ENCODE results near the gene PHETA2. TPM values are rescaled to one million over a fixed set of nuclear protein-coding genes. Genes with fewer than 3 reads are reported as not detected.

The PHETA2 gene
- total RNA-seq, 1 experiment from 2014 or later, result 4.5 TPM

DNA sequence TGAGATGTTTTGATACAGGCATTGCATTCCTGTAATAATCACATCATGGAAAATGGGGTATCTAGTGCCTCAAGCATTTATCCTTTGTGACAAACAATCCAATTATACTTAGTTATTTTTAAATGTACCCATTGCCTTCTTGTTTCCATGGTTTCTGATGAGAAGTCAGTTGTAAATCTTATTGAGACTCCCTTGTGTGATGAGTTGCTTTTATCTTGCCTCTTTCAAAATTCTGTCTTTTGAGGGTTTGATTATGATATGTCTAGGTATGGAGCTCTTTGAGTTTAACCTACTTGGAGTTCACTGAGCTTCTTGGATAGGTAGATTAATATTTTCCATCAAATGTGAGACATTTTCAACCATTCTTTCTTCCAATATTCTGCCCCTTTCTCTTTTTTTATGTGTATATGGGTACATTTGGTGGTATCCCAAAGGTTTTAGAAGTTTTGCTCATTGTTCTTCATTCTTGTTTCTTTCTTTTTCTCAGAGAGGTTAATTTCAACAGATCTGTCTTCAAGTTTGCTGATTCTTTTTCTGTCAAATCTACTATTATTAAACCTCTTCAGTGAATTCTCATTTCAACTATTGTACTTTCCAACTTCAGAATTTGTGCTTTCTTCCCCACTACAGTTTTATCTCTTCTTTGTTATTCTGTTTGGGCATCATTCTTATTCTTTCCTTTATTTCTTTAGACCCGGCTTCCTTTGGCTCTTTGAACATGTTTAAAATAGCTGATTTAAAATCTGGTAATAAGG, 17.1 kb upstream of the PHETA2 start:
- no TSS peak for BruUV-seq (replicated peaks)
- CTCF ChIA-PET, result interaction anchor here (0.7 kb wide), 1 partner anchor 379 kb away, joined by 3 read pairs; no protein-coding TSS in a partner anchor
- POLR2A ChIA-PET (ENCODE audit: unreplicated experiment), result interaction anchor here (0.5 kb wide), 1 partner anchor 71 kb away, joined by 5 read pairs; no protein-coding TSS in a partner anchor
- Histone ChIP-seq H3K4me3 (no peak overlapping the region), H3K27ac (no peak overlapping the region), H4K20me1 (ENCODE audit: insufficient read depth) (no peaks in the 10 kb centered on the region), H3K9me3 (ENCODE audit: insufficient read depth, low read depth) (peaks cover 11% of the 10 kb centered on the region), H3K9me2 (ENCODE audit: insufficient read depth) (no peaks in the 10 kb centered on the region), H3K4me1 (replicated peaks; ENCODE audit: insufficient read depth) (no peaks in the 10 kb centered on the region), H2AFZ (no peak overlapping the region), H3K27me3 (ENCODE audit: insufficient read depth, low read depth) (no peaks in the 10 kb centered on the region), H3K79me2 (ENCODE audit: low read depth) (no peaks in the 10 kb centered on the region), H3K36me3 (ENCODE audit: low read depth) (peaks cover 5% of the 10 kb centered on the region; the same call in 1 of the 2 replicates), H3K4me2 (no peak overlapping the region), H3F3A (ENCODE audit: insufficient read depth, low read depth) (no peaks in the 10 kb centered on the region)
- TF ChIP-seq EZH2 (IDR thresholded peaks at IDR 0.05; ENCODE audit: low read depth), result no peak
- no peak for TF ChIP-seq CTCF (conservative IDR thresholded peaks at IDR 0.05)
- intact Hi-C loops (cut with micrococcal nuclease; ENCODE audit: unreplicated experiment), result no loop called here
- DNase-seq, result no peak

DNA sequence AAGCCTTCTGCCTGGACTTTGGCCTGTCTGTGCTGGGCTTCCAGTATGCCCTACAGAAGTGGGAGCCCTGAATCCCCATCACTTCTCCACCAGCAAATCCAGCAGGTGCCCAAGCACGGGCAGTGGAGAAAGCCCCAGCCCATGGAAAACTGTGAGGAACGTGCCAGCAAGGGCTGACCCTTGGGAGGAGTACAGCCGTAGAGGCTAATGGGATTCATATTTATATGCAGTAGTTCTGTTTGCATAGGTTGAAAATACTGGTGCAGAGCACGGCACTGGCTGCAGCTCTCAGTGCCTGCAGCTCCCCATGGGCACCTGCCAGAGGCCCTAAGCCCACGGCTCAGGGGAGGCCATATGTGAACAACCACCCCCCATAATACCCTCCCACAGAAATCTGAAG, 13.6 kb upstream of the PHETA2 start:
- no peaks in the 10 kb centered on the region for H3K9me2 ChIP-seq (ENCODE audit: insufficient read depth)
- peaks cover 5% of the 10 kb centered on the region; the same call in 1 of the 2 replicates for H3K36me3 ChIP-seq (ENCODE audit: low read depth)
- CTCF ChIA-PET, result no interaction called here
- peaks cover 11% of the 10 kb centered on the region for H3K9me3 ChIP-seq (ENCODE audit: insufficient read depth, low read depth)
- POLR2A ChIA-PET (ENCODE audit: unreplicated experiment), result no interaction called here
- H3K79me2 ChIP-seq (ENCODE audit: low read depth), result no peaks in the 10 kb centered on the region
- no peak overlapping the region for H3K4me2 ChIP-seq
- intact Hi-C loops (cut with micrococcal nuclease; ENCODE audit: unreplicated experiment), result no loop called here
- no peaks in the 10 kb centered on the region for H3K27me3 ChIP-seq (ENCODE audit: insufficient read depth, low read depth)
- BruUV-seq (replicated peaks), result no TSS peak
- H3F3A ChIP-seq (ENCODE audit: insufficient read depth, low read depth), result no peaks in the 10 kb centered on the region
- H4K20me1 ChIP-seq (ENCODE audit: insufficient read depth), result no peaks in the 10 kb centered on the region
- TF ChIP-seq EZH2 (IDR thresholded peaks at IDR 0.05; ENCODE audit: low read depth) (no peak), CTCF (conservative IDR thresholded peaks at IDR 0.05) (no peak)
- H2AFZ ChIP-seq, result no peak overlapping the region
- H3K27ac ChIP-seq, result no peak overlapping the region
- H3K4me1 ChIP-seq (replicated peaks; ENCODE audit: insufficient read depth), result no peaks in the 10 kb centered on the region
- H3K4me3 ChIP-seq, result no peak overlapping the region
- DNase-seq, result no peak

DNA sequence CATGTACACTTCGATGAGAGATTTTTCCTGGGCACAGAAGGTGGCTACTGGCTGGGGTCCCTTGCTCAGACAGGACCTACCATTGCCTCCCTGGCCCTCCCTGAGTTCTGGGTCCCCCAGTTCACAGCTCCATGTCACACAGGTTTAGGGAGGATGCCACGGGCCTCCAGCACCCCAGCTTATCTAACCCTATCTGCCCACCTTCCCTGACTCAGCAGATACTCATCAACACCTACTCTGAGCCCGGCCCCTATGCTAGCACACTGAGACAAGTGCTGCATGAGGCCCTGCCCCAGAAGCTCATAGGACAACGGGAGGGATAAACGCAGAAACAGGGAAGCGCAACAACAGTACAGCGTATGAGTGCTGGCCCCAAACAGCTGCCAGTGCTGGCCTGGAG, 13.0 kb upstream of the PHETA2 start:
- POLR2A ChIA-PET (ENCODE audit: unreplicated experiment), result no interaction called here
- CTCF ChIA-PET, result no interaction called here
- Histone ChIP-seq H3K27ac (no peak overlapping the region), H3F3A (ENCODE audit: insufficient read depth, low read depth) (no peaks in the 10 kb centered on the region), H4K20me1 (ENCODE audit: insufficient read depth) (no peaks in the 10 kb centered on the region), H3K9me3 (ENCODE audit: insufficient read depth, low read depth) (peaks cover 11% of the 10 kb centered on the region), H3K79me2 (ENCODE audit: low read depth) (no peaks in the 10 kb centered on the region), H3K4me1 (replicated peaks; ENCODE audit: insufficient read depth) (no peaks in the 10 kb centered on the region), H2AFZ (no peak overlapping the region), H3K4me3 (no peak overlapping the region), H3K4me2 (no peak overlapping the region), H3K27me3 (ENCODE audit: insufficient read depth, low read depth) (no peaks in the 10 kb centered on the region), H3K9me2 (ENCODE audit: insufficient read depth) (no peaks in the 10 kb centered on the region), H3K36me3 (ENCODE audit: low read depth) (peaks cover 5% of the 10 kb centered on the region; the same call in 1 of the 2 replicates)
- intact Hi-C loops (cut with micrococcal nuclease; ENCODE audit: unreplicated experiment), result no loop called here
- no peak for DNase-seq
- BruUV-seq (replicated peaks), result no TSS peak
- TF ChIP-seq EZH2 (IDR thresholded peaks at IDR 0.05; ENCODE audit: low read depth) (no peak), CTCF (conservative IDR thresholded peaks at IDR 0.05) (no peak)

Data from PC-9 (cell line).